ENCODE data around the gene NFE2L1.
"Not testable (repeated sequence)": the region's sequence is repeated elsewhere in the genome, so short reads cannot be mapped to it uniquely, and the experiment has no call there.

NFE2L1 gene

DNA sequence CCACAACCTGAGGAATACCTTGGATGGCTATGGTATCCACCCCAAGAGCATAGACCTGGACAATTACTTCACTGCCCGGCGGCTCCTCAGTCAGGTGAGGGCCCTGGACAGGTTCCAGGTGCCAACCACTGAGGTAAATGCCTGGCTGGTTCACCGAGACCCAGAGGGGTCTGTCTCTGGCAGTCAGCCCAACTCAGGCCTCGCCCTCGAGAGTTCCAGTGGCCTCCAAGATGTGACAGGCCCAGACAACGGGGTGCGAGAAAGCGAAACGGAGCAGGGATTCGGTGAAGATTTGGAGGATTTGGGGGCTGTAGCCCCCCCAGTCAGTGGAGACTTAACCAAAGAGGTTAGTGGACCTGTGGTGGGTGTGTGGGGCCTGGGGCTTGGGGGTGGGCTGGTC, 3.1 kb downstream of the NFE2L1 start:
- DNase-seq: no peak

DNA sequence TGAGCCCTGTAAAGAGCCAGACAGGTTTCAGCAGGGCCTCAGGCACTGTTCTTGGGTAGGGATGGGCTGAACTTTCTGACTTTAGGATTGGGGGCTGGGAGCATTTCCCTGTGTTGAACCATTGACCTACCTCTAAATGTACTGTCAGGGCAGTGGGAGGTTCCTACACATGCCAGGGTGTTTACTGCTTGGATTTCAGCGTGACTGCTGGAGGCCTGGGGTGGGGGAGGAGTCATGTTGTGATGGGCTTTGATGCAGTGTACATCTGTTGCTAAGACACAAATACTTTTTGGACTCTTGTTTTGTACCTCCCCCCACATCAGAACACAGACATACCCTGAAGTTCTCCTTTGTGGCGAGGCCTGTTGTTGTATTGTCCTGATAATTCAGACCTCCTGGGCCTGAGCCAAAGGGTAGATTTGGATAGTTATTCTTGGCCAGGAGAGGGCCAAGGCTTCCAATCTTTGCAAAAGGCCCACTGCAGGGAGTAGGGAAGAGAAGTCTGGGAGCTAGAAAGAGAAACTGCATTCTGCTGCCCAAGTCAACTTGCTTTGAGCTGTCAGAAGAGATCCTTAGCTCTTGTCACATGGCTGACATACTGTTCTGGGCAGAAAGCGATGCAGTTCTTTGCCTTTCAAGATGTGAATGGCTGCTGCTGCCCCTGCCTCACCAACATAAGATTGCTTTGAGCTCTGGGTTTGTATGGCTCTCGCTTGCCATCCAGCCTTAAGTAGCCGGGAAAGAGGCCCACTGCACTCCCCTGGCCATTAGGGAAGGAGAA, 3.7 kb downstream of the NFE2L1 start:
- DNase-seq: no peak

DNA sequence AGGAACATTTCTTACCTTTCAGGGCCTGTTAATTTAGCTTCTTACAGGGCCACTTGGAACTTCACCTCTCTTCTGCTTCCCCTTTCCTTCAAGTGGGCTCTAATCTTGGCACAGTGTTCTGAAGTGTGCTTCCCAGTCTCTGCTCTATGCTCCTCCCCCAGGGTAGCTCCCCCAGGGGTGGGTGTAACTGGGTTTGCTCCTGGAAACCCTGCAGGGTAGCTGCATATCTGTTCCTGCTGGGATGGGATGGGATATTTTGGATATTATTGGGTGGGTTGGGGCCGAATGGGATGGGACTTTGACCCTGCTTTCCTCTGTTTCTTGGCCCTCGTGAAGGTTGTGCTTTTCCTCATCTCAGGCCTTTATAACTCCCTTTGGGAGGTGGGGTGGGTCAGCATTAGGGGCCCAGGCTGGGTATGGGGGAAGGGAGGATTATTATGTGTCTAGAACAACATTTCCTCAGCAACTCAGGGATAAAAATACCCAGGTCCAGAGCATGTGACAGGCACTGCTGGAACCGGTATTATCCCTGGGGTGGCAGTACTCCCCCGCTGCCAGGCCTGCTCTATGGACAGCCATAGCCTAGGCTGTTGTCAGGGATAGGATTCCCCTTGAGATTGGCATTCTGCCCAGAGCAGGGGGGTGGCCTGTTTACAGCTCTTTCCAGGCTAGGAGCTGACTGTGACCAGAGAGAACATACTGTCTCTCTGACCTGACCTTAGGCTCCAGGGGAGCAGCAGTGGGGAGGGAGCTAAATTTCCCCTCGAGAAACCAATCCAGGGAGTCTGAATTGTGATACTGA, 5.0 kb downstream of the NFE2L1 start:
- no peak for DNase-seq

DNA sequence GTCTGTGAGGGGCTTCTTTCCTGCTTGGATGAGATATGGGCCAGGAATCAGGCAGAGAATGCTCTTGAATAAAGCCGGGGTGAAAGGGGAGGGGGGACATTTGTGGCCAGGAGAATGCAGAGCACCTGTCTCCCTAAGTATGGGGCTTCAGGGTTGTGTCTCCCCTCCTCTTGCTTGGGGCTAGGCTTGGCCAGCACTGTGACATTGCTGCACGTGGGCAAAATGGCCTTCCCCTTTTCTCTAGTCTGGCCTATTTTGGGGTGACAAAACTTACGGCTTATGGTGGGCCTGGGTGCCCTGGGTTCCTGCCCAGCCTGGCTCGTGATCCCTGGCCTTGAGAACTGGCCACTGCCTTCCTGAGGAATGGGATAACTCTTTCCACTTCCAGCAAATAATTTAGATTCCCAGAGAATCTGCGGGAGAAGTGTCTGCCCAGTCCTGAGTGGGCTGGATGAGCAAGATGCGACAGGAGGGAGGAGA, 5.6 kb downstream of the NFE2L1 start:
- DNase-seq: no peak

DNA sequence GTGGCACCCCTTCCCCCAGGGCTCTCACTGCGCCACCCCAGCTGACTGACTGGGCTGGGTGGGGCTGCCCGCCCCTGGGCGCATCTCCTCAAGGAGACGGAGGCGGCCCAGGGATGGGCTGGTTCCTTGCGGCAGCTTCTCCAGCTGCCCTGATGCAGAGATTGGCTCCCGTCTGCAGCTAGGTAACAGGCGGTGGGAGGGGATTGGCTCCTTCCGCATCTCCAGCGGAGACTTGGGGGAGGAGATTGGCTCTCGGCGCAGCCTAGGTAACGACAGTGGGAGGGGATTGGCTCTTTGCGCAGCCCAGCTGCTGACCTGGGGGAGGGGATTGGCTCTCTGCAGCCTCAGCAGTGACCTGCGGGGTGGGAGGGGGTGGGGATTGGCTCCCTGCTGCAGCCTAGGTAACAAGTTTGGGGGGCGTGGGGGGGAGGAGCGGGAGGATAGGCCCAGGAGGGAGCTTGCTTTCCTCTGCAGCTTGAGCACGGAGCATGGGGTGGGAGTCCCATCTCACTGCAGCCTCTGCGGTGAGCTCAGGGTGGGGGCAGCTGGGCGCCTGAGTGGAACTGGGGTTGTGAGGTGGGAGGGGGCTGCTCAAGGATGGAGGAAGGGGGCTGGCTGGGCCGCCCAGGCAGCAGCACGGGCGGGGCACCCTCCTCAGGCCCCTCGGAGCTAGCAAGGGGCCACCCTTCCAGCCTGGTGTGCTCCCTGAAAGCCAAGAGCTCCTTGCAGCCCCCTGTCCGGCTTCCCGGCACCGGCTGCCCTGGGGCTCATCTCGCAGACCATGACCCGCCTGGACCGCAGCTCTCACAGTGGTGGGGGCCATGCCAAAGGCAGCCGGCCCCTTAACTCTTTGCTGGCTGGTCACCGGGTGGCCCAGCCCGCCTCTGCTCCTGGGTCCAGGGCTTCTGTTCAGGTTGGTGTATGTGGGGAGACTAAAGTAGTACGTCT, 6.4 kb downstream of the NFE2L1 start:
- no peak for DNase-seq

DNA sequence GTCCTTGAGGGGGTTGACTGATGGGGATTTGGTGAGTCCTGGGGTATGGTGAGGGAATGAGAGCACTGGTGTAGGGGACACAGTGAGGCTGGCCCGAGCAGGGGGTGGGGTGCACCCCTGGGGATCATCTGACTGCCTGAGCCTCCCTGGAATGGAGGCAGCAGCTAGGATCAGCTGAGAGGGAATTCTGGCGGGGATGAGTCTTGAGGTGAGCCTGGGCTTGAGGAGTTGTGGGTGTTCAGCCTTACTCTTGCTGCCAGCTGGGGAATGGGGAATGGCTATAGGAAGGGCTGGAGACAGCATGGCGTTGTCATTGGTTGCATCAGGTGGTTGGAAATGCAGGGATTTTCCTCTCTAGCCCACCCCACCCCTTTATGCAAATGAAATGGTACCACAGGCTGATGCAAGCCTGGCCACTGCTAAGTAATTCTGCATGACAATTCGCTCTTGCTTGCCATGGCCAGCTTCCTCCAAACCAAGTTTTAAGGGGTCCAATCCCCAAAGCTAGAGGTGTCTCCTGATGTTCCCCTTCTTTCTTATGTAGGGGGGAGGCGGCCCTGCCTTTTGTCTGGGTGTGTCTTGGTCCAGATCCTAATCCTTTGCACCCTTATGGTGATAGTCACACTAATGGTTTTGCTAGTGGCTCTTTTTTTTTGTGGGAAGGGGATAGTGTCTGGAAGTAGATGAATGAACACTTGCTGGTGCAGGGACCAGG, 7.5 kb downstream of the NFE2L1 start:
- peak; percentile 61 to 68 for DNase-seq

DNA sequence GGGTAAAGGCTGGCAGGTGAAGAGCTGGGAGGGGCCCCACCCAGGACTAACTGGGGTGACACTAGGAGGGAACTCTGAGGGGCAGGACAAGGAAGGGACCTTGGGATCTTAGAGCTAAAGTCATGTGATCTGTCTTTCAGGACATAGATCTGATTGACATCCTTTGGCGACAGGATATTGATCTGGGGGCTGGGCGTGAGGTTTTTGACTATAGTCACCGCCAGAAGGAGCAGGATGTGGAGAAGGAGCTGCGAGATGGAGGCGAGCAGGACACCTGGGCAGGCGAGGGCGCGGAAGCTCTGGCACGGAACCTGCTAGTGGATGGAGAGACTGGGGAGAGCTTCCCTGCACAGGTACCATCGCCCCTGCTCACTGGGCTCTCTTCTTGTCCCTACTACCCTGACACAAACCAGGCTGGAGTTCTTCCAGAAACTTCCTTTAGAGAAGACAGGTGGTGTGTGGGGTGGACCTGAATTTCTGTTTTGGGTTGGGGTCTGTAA, 8.1 kb downstream of the NFE2L1 start:
- no peak for DNase-seq

DNA sequence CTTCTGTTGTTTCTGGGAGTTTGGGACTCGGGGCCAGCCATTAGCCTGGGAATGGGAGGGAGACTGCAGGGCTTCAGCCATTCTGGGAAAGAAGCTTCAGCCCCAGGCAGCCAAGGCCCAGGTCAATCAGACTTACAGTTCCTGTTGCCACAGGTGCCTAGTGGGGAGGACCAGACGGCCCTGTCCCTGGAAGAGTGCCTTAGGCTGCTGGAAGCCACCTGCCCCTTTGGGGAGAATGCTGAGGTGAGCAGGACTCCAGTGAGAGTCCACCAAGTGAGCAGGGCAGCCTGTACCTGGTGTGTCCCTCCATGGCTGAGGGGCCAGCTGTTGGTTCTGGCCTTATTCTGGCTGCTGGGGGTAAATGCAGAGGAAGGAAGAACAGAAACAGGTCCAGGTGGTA, 8.7 kb downstream of the NFE2L1 start:
- no peak for DNase-seq

DNA sequence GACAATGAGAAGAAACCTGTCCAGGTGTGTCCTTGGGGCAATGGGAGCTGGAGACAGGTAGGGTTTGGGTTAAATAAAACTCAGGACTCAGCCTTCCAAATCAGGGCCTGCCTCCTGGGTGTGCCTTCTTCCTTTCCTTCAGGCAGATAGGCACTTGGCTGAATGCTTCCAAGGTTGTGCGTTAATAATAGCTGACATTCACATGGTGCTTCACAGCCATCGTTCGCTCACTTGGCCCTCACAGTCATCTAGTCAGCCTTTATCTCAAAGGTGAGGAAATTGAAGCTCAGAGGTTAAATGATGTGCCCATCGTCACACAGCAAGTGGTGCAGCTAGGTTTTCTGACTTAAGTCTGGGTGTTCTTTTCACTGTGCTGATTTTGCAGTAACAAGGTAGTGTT, 9.5 kb downstream of the NFE2L1 start:
- DNase-seq: no peak

DNA sequence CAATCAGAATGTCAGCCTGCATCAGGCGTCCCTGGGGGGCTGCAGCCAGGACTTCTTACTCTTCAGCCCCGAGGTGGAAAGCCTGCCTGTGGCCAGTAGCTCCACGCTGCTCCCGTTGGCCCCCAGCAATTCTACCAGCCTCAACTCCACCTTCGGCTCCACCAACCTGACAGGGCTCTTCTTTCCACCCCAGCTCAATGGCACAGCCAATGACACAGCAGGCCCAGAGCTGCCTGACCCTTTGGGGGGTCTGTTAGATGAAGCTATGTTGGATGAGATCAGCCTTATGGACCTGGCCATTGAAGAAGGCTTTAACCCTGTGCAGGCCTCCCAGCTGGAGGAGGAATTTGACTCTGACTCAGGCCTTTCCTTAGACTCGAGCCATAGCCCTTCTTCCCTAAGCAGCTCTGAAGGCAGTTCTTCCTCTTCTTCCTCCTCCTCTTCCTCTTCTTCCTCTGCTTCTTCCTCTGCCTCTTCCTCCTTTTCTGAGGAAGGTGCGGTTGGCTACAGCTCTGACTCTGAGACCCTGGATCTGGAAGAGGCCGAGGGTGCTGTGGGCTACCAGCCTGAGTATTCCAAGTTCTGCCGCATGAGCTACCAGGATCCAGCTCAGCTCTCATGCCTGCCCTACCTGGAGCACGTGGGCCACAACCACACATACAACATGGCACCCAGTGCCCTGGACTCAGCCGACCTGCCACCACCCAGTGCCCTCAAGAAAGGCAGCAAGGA, 10.4 kb downstream of the NFE2L1 start:
- DNase-seq: no peak

DNA sequence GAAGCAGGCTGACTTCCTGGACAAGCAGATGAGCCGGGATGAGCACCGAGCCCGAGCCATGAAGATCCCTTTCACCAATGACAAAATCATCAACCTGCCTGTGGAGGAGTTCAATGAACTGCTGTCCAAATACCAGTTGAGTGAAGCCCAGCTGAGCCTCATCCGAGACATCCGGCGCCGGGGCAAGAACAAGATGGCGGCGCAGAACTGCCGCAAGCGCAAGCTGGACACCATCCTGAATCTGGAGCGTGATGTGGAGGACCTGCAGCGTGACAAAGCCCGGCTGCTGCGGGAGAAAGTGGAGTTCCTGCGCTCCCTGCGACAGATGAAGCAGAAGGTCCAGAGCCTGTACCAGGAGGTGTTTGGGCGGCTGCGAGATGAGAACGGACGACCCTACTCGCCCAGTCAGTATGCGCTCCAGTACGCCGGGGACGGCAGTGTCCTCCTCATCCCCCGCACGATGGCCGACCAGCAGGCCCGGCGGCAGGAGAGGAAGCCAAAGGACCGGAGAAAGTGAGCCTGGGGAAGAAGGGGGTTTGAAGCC, 11.0 kb downstream of the NFE2L1 start:
- no peak for DNase-seq

DNA sequence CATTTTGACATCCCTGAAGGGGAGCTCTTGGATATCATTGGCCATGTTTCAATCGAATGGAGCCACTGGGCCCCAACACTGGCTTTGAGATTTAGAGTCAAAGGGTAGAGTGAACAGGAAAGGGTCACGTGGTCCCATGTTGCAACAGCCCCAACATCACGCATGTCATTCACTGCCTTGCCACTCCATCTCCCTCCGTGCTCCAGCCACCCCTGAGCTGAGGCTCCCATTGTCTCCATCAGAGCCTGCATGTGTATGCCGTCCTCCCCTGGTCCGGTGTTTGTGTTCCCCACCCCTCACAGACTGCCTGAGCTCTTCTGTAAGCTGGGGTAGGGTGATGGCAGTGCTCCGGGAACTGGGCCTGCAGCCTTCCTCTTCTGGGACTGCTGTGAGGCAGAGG, 12.1 kb downstream of the NFE2L1 start:
- DNase-seq: peak in 1 of 2 donors; percentile 30

DNA sequence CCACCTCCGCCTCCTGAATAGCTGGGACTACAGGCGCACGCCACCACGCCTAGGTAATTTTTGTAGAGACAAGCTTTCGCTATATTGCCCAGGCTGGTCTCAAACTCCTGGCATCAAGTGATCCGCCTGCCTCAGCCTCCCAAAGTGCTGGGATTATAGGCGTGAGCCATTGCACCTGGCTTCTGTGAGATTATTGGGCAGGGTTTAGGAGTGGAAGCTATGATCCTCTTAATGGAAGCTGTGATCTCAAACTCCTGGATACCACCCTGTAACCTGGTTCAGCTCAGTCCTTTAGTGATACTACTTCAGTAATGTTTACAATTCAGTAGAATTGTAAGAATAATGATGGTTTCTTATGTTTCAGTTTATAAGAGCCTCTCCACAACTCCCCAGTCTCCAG, 14.1 kb downstream of the NFE2L1 start:
- DNase-seq: no peak

DNA sequence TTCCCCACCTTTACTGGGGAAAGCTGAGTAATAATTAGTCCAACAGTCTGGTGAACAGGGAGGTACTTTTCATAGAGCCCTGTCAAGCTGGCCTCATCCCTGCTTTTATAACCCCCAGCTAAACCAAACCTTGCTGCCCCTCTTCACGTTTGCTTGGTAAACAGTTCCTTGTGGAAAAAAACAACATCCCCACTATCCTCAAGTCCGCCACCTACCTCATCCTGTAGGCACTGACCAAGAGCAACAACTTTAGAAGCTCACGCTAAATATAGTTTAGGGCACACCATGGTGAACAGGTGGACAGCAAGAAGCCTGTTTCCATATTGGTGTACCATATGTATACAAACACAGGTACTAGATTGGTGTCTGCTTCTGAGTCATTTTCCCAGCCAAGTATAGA, 16.5 kb downstream of the NFE2L1 start:
- no peak for DNase-seq

DNA sequence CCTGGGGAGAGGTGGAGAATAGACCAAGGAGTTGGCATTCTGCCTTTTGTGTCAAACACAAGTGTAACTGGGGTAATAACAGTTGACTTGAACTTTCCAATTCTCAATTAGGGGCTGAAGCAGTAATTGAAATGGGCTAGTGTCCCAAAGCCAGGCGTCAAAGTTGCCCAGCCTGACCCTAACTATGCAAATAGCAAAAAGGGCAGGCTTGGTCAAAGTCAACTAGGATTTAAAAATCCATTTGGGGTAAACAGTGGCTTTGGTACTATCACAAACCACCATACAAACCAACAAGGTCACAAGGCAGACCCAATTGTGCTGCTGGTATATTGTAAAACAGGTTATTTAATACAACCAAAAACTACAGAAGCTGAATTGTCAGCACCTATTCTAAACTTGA, 18.0 kb downstream of the NFE2L1 start:
- no peak for DNase-seq

DNA sequence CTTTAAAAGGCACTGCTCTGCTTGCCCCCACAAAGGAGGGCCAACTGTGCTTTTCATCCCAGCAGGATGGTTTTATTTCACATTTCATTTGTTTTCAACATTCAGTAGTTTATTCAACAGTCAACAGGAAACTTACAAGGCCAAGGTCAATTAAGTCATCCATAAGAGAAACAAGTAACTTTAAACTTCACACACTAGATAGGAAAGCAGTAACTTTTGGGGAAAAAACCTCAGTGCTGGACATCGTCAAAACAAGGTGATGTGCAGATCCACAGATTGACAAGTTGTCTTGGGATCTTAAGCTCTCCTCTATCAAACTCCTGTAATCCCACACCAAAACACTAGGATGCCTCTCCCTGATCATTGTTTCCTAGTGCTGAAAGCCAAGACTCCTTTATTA, 18.5 kb downstream of the NFE2L1 start:
- DNase-seq: no peak

DNA sequence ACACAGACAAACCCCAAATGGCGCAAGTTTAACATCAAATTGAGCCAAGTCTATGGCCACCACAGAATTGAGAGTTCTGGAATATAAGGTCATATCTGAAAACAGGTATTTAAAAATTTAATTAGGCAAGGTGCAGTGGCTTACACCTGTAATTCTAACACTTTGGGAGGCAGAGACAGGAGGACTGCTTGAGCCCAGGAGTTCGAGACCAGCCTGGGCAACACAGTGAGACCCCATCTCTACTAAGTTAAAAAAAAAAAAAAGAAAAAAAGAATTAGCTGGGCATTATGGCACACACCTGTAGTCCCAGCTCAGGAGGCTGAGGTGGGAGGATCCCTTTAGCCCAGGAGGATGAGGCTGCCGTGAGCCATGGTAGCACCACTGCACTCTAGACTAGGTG, 19.1 kb downstream of the NFE2L1 start:
- DNase-seq: no peak

DNA sequence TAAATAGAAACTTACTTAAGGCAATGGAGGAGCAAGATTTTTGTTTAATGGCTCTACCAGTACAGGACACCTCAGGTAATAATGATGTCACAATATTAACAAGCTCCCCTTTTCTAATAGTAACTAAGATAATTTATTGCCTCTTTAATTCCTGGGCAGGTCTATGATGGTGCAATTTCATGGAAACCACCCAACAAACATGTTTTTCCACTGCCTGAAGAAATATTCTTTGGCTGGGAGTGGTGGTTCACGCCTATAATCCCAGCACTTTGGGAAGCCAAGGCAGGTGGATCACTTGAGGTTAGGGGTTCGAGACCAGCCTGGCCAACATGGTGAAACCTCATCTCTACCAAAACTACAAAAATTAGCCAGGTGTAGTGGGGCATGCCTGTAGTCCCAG, 19.6 kb downstream of the NFE2L1 start:
- not testable (repeated sequence) for DNase-seq

DNA sequence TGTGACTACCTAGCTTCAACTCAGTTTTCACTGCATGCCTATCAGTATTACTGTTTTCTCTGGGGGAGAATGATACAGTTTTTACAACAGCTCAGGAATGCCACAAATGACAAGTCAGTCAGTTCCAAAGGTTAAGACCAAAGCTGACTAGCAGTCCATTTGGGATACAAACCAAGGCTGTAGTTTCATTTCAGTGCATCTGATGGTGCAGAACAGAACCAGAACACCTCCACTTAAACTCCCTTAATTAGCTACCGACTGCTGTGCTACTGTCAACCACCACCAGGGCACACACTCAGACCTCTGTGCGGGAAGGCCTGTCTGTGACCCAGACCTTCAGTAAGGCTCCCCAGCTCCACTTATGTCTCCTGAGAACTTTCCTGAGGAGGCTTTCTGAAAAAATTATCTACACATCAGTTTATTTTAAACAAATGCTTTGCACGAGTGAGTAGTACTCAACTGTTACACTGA, 20.4 kb downstream of the NFE2L1 start:
- peak in 1 of 2 donors; percentile 20 for DNase-seq

DNA sequence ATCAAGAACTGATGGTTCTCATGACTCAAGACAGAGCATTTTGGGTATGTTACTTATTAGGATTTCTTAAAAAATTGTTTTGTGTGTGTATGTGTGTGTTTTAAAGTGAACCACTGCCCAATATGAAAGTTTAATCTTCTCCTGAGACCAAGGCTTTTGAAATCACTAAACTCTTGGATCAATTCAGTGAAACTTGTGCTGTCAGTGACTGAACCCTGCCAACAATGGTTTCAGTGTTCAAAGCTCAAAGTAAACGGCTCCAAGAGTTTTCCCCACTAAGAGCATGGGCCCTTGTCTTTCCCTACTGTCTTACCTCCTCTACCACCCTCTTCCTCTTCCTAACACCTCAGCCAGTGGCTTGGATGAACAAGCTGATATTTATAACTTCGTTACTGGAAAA, 22.0 kb downstream of the NFE2L1 start:
- no peak for DNase-seq

DNA sequence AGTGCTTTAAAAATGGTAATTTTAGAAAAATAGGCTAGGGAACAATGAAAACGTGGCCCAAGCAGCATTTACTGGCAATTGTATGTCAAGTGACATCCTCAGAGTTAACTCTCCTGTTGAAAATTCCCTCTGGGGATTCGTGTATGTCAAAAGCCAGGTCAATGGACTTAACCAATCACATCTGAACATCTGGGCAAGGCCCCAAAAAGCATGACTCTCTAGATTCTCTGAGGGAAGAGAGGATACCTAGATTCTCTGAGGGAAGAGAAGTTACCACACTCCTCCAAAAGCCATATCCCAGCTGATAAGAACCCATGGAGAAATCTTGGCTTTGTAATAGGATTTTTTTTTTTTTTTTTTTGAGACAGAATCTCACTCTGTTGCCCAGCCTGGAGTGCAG, 23.5 kb downstream of the NFE2L1 start:
- DNase-seq: no peak

All from inflammatory macrophage (primary cell).